Fibroblast of skin of right biceps (primary cell): ENCODE measurements around the gene TEF.
"Not testable (repeated sequence)": the region's sequence is repeated elsewhere in the genome, so short reads cannot be mapped to it uniquely, and the experiment has no call there.

Experiments used
- DNase-seq: peaks from one replicate; pipeline ENCODE4 v3.0.0-alpha.2; 2013

The TEF gene

GRCh38 chr22:41387341-41387740, 5.6 kb downstream of the TEF start:
- no peak for DNase-seq

- DNase-seq, result no peak
These were observed 12.2 kb downstream of the TEF start for GRCh38 chr22:41394012-41394356.

DNA sequence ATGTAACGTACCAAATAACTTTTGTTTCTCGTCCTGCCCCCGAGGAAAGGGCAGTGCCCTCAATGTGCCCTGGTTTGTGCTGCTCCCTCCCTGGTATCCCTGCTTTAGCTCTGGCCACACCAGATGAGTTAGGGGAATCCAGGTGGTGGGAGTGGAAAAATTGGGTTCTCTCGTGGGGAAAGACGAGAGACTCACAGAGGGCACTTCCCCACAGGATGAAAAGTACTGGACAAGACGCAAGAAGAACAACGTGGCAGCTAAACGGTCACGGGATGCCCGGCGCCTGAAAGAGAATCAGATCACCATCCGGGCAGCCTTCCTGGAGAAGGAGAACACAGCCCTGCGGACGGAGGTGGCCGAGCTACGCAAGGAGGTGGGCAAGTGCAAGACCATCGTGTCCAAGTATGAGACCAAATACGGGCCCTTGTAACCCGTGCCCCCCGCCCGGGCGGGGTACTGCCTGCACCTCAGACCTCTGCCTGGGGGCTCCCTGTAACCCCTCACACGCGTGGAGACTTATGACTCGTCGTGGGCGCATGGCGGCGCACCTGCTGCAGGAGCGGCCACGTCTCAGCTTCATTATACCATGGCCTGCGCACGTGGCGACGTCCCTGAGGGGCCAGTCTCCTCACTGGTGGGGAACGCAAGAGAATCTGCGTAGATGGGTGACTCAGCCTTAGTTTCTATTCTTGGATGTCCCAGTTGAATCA, 13.9 kb downstream of the TEF start:
- no peak for DNase-seq

GRCh38 chr22:41397143-41397811, 15.5 kb downstream of the TEF start:
- DNase-seq, result no peak

DNA sequence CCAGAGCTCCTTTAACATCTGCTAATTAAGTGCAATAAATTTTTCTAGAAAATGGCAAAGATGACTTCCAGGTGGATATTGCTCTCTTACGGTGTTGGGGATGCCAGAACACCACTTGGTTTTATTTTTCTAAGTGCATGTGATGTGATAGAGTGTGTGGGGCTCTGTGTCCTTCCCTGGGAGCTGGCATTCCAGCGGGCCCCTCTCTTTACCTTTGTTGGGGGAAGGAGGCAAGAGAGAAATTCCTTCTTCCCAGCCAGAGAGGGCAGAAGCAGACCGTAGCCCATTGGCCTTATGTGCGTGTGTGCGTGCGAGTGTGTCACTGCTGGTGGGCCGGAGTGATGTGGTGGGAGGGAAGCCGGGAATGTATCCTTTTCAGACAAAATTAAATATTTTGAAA, 17.2 kb downstream of the TEF start:
- DNase-seq, result peak; percentile 32

- DNase-seq, result peak; percentile 81
These were observed 20.3 kb downstream of the TEF start for GRCh38 chr22:41401781-41402648.

DNA sequence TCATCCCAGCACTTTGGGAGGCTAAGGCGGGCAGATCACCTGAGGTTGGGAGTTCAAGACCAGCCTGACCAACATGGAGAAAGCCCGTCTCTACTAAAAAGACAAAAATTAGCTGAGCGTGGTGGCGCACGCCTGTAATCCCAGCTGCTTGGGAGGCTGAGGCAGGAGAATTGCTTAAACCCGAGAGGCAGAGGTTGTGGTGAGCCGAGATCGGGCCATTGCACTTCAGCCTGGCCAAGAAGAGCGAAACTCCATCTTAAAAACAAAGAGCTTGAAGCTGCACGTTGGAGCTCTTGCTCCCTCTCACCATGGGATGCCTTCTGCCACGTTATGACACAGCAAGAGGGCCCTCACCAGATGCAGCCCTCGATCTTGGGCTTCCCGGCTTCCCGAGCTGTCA, 21.1 kb downstream of the TEF start:
- DNase-seq, result not testable (repeated sequence)

GRCh38 chr22:41403532-41404318, 22.0 kb downstream of the TEF start:
- DNase-seq, result peak; percentile 77

GRCh38 chr22:41405588-41405987, 23.8 kb downstream of the TEF start:
- no peak for DNase-seq

DNA sequence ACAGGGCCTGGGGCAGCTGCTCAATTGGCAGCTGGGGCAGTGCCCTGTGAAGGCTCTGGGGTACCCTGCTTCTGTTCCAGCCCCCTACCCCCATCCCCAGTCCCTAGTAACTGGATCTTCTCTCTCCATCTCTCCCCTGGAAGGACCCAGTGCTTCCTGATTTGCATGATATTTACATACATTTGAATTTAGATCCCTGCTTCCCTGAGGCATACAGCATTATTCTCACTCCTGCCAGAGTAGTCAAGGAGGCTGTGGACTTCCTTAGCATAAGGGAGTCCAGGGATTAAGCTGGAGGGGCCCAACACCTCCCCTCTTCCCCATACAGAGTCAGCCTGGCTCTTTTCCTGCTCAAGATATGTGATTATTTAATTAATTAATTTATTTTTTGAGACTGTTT, 24.7 kb downstream of the TEF start:
- DNase-seq, result no peak

GRCh38 chr22:41407433-41407832, 25.7 kb downstream of the TEF start:
- no peak for DNase-seq

DNA sequence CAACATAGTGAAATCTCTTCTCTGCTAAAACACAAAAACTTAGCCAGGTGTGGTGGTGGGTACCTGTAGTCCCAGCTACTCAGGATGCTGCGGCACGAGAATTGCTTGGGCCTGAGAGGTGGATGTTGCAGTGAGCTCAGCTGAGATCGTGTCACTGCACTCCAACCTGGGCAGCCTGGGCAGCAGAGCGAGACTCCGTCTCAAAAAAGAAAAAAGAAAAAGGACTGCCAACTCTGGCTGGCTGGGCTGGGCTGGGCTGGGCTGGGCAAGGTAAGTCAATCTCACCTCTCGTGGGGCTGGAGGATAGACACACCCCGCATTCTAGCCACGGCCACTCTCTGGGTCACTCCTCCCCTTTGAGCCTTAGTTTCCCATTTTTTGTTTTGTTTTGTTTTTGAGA, 26.9 kb downstream of the TEF start:
- no peak for DNase-seq

DNA sequence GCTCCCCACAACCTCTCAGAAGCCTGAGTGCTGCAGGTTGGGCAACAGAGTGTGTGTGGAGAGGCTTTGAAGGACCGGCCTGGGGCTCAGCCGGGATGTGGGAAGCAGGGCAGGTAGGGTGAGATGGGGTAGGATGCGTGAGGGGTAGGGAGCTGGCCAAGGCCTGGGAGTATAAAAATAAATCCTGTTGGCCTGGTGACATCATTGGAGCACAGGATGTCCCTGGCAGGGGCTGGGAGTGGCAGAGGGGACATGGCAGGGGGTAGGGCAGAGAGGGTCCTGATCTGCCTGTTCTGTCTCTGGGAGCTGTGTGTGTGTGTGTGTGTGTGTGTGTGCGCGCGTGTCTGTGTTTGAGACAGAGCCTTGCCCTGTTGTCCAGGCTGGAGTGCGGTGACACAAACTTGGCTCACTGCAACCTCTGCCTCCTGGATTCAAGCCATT, 28.6 kb downstream of the TEF start:
- DNase-seq, result no peak

DNA sequence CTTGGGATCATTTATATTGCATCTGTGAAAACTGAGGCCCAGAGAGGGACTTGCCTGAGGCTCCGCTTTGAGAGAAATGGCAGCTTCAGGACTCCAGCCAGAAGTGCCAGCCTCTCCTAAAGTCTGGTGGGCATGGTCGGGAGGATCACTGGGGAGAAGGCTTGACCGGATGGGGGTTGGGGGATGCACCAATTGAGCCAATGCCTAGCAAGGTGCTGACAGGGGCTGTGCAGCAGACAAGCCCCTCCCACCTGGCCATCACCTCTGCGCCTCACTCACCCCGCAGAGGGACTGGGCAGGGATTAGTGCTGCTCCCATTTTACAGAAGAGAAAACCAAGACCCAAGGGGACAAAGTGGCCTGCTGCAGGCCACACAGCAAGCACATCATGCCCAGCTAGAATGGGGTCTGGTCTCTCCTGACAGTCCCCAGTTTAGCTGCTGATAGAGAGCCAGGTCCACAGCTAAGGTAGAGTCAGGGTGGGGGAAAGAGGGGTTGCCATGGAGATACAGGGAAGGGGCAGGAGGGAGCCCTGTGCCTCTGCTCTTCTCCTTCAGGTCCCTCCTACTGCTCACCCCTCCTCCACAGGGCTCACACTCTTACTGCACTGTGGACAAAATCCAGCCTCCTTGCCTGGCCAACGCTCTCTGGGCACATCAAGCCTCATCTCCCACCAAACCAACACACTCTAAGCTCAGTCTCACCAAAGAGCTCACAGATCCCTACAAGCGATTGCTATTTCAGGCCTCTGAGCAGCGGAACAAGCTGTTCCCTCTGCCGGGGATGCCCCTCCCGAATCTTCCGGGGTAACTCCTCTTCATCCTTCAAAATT, 29.5 kb downstream of the TEF start:
- no peak for DNase-seq

- DNase-seq, result no peak
These were observed 33.8 kb downstream of the TEF start for GRCh38 chr22:41415554-41415953.

DNA sequence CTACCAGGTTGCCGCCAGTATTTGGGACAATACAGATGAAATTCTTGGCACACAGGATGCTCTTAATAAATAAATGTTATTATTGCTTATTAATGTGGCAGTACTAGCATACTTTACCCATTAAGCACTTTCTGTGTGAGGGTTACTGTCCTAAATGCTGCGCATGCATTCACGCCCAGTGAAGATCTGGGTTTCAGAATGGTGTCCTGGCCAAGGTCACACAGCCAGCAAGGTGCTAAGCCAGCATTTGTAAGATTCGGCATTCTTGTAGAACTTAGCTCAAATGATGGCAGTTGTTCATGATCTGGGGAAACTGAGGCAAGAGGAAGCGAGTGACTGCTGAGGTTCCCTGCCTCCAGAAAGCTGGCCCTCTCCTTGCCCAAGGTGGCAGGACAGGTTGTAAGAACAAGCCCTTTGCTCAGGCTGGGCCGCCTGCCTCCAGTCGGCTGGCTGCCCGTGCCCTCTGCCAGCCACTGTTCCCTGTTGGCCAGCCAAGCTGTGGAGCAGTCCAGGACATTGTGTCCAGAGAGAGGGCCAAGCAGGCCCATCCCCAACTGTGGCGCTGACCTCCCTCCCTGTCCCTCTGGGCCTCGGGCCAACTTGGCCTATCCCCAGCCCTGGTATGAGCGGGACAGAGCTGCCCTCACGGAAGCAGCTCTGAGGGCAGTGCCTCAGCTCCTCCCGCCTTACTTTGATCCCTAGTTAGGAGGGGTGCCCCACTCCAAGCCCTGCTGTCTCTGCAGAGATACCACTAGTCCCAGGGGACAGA, 36.1 kb downstream of the TEF start:
- DNase-seq, result no peak

GRCh38 chr22:41418717-41419116, 37.0 kb downstream of the TEF start:
- DNase-seq, result no peak

DNA sequence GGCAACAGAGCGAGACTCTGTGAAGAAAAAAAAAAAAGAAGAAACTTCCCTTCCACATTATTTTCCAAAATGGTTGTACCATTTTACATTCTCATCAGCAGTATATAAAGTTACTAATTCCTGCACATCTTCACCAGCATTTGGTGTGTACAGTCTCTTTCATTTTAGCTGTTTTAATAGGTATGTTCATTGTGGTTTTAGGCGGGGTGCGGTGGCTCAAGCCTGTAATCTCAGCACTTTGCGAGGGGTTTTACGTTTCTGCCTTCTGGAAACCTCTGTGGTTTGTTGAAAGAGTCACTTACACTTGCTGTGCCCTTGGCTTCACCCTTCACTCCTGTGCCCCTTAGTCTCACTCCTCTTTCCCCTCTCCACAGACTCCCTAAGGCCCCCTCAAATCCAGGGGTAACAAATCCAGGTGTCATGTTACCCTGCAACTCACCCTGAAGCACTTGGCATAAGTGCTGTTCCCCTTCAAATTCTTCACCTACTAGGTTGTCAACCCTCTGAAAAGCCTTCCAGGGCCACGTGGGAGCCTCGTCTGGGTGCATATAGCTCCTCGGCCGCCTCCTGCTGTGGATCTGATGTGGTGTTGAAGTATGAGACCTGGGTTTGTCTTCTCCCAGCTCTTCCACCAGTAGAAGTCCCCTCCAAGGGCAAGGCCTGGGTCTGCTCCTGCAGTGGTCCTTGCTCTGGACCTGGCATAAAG, 44.1 kb downstream of the TEF start:
- no peak for DNase-seq

GRCh38 chr22:41429232-41429950, 47.6 kb downstream of the TEF start:
- DNase-seq, result no peak

- no peak for DNase-seq
These were observed 48.2 kb downstream of the TEF start for GRCh38 chr22:41429951-41430332.
